Activated T-helper 1 cell treated with anti-CD3 and anti-CD28 coated beads, Interleukin-12 subunit alpha, Interleukin-12 subunit beta, Interleukin-2, Interleukin-4 antibody, amounts not matched to agents 30 ng/mL and 10 ng/mL and 1 ng/mL, durations not matched to agents 14 hours and 24 hours and 36 hours (primary cell): ENCODE measurements around the gene TGFBRAP1. TPM values are rescaled to one million over a fixed set of nuclear protein-coding genes. Genes with fewer than 3 reads are reported as not detected.

ENCODE experiments used
- DNase-seq: peaks from one replicate; pipeline ENCODE4 v3.0.0; 2021; ENCODE audit warnings: low spot score
- H3K27ac Mint-ChIP-seq: one replicate; pipeline ENCODE4 v1.8.0; 2021; ENCODE audit warnings: mild to moderate bottlenecking, mixed read lengths
- H3K27me3 Mint-ChIP-seq: one replicate; pipeline ENCODE4 v1.8.0; 2022; ENCODE audit warnings: mild to moderate bottlenecking, moderate library complexity, mixed read lengths; ENCODE audit not compliant: insufficient read depth
- H3K36me3 Mint-ChIP-seq: one replicate; pipeline ENCODE4 v1.8.0; 2021; ENCODE audit warnings: low read depth, mixed read lengths
- H3K4me1 Mint-ChIP-seq: one replicate; pipeline ENCODE4 v1.8.0; 2021; ENCODE audit warnings: low read depth, mixed read lengths
- H3K4me3 Mint-ChIP-seq: one replicate; pipeline ENCODE4 v1.8.0; 2021; ENCODE audit warnings: mild to moderate bottlenecking, moderate library complexity, mixed read lengths
- H3K9me3 Mint-ChIP-seq: one replicate; pipeline ENCODE4 v1.8.0; 2021; ENCODE audit warnings: mixed read lengths
- intact Hi-C: fragments of 100-400 bp; cut with micrococcal nuclease; formaldehyde crosslinking; loops from one replicate; pipeline ENCODE4 v1.15.1; 2024
- total RNA-seq: library from RNA; stranded (reverse); gene quantifications from 2 replicates; pipeline ENCODE4 v1.2.3, GENCODE V29; 2022

TGFBRAP1 gene
- total RNA-seq, 1 donor from 2014 or later = 23.1 TPM

- peak; percentile 29 for DNase-seq
- Mint-ChIP-seq H3K4me3 (no peak overlapping the region), H3K9me3 (no peaks in the 10 kb centered on the region), H3K27me3 (peaks cover 20% of the 10 kb centered on the region), H3K4me1 (peaks cover 9% of the 10 kb centered on the region), H3K36me3 (no peaks in the 10 kb centered on the region), H3K27ac (no peak overlapping the region)
- intact Hi-C loops = loop anchor here (1.0 kb wide), 1 partner anchor 121 kb away; no protein-coding TSS in a partner anchor
Observed at GRCh38 chr2:105235388-105236059, 94.0 kb downstream of the TGFBRAP1 start.

GRCh38 chr2:105231232-105231619, 98.3 kb downstream of the TGFBRAP1 start:
- Mint-ChIP-seq H3K36me3 (no peaks in the 10 kb centered on the region), H3K4me1 (peaks cover 9% of the 10 kb centered on the region)

GRCh38 chr2:105224444-105224843, 105.1 kb downstream of the TGFBRAP1 start:
- no peak overlapping the region for H3K27ac Mint-ChIP-seq
- peaks cover 7% of the 10 kb centered on the region for H3K27me3 Mint-ChIP-seq
- H3K4me3 Mint-ChIP-seq = no peak overlapping the region
- H3K9me3 Mint-ChIP-seq = no peaks in the 10 kb centered on the region
- H3K4me1 Mint-ChIP-seq = no peaks in the 10 kb centered on the region
- H3K36me3 Mint-ChIP-seq = no peaks in the 10 kb centered on the region
- intact Hi-C loops = no loop called here
- DNase-seq = no peak

More at GRCh38 chr2:105231232-105231619, 98.3 kb downstream of the TGFBRAP1 start:
- Mint-ChIP-seq H3K27ac (no peak overlapping the region), H3K4me3 (no peak overlapping the region), H3K27me3 (peaks cover 15% of the 10 kb centered on the region), H3K9me3 (no peaks in the 10 kb centered on the region)
- no peak for DNase-seq
- intact Hi-C loops = no loop called here

GRCh38 chr2:105220604-105221003, 108.9 kb downstream of the TGFBRAP1 start:
- no peaks in the 10 kb centered on the region for H3K9me3 Mint-ChIP-seq
- H3K27me3 Mint-ChIP-seq = peaks cover 5% of the 10 kb centered on the region
- no peaks in the 10 kb centered on the region for H3K36me3 Mint-ChIP-seq
- no peaks in the 10 kb centered on the region for H3K4me1 Mint-ChIP-seq
- H3K27ac Mint-ChIP-seq = no peak overlapping the region
- no peak overlapping the region for H3K4me3 Mint-ChIP-seq
- intact Hi-C loops = no loop called here
- no peak for DNase-seq

- Mint-ChIP-seq H3K4me3 (no peak overlapping the region), H3K9me3 (no peaks in the 10 kb centered on the region), H3K4me1 (no peaks in the 10 kb centered on the region), H3K27me3 (peaks cover 1% of the 10 kb centered on the region), H3K36me3 (no peaks in the 10 kb centered on the region), H3K27ac (no peak overlapping the region)
- no peak for DNase-seq
- intact Hi-C loops = no loop called here
Observed at GRCh38 chr2:105215586-105216192, 113.8 kb downstream of the TGFBRAP1 start.

Other genes starting within 250 kb of the TGFBRAP1 start
- gene GPR45, start 88.0 kb downstream of the TGFBRAP1 start, total RNA-seq = not detected in 2 replicates
- 18.5 and 23.4 TPM in 2 replicates for gene C2orf49, start 7.8 kb upstream of the TGFBRAP1 start, total RNA-seq
- gene FHL2, start 69.3 kb upstream of the TGFBRAP1 start, total RNA-seq = 2.3 and 2.6 TPM in 2 replicates